ENCODE measurements around the gene GOLGA2.
"Not testable (repeated sequence)": the region's sequence is repeated elsewhere in the genome, so short reads cannot be mapped to it uniquely, and the experiment has no call there.

GOLGA2 gene

DNA sequence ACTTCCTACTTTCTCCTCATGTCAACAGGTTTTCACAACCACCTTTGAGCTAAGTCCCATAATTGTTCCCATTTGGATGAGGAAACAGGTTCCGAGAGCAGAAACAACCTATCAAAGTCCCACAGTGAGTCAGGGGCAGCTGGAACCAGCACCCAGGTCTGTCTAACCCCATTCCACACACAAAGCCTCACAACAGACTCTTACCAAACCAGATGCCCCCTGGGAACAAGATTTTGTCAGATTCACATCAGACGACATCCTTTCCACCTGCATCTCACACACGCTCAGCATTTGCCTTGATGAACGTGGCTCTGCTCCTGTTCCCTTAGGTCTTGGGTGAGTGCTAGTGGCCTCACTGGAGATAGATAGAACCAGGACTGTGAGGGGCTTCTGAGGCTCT, 17.3 kb upstream of the GOLGA2 start:
- peaks cover 0 to 8% of the 10 kb centered on the region in 2 donors for H3K36me3 ChIP-seq (ENCODE audit: control insufficient read depth in 1 of 2, insufficient read depth in 2 of 2, low read length in 2 of 2)

DNA sequence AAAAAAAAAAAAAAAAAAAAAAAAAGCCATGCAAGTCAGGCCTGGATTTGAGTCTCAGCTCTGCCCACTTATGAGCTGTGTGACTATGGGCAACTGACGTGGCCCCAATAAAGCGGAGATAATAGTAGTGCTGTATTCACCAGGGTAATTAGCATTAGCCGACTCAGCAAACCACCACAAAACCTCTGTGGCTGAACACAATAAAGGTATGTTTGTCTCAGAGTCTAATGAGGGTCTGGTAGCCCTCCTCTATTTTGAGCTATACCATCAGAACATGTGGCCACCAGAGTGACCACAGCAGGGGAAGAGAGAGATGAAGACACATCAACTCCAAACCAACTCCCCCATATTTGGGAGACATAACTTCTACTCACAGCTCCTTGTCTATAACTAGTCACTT, 16.2 kb upstream of the GOLGA2 start:
- H3K27me3 ChIP-seq (ENCODE audit: control insufficient read depth in 1 of 2, insufficient read depth in 2 of 2, low read length in 2 of 2) = no peaks in the 10 kb centered on the region
- H3K9ac ChIP-seq (ENCODE audit: low read depth in 1 of 2, low read length in 2 of 2) = no peak overlapping the region
- H3K36me3 ChIP-seq (ENCODE audit: control insufficient read depth in 1 of 2, insufficient read depth in 2 of 2, low read length in 2 of 2) = peaks cover 0 to 9% of the 10 kb centered on the region in 2 donors
- no peak overlapping the region for H3K27ac ChIP-seq (ENCODE audit: low read depth, low read length)
- peaks cover 14 to 15% of the 10 kb centered on the region in 2 donors for H3K4me1 ChIP-seq (ENCODE audit: control insufficient read depth in 1 of 2, insufficient read depth in 2 of 2, low read length in 2 of 2)
- no peak overlapping the region for H3K4me3 ChIP-seq (ENCODE audit: low read depth in 1 of 2, low read length in 2 of 2)
- no peaks in the 10 kb centered on the region for H3K9me3 ChIP-seq (ENCODE audit: control insufficient read depth in 1 of 2, low read length in 2 of 2)

More for the DNA sequence above, 17.3 kb upstream of the GOLGA2 start:
- H3K9ac ChIP-seq (ENCODE audit: low read depth in 1 of 2, low read length in 2 of 2) = no peak overlapping the region
- H3K27me3 ChIP-seq (ENCODE audit: control insufficient read depth in 1 of 2, insufficient read depth in 2 of 2, low read length in 2 of 2) = no peaks in the 10 kb centered on the region
- H3K4me3 ChIP-seq (ENCODE audit: low read depth in 1 of 2, low read length in 2 of 2) = no peak overlapping the region
- H3K9me3 ChIP-seq (ENCODE audit: control insufficient read depth in 1 of 2, low read length in 2 of 2) = no peaks in the 10 kb centered on the region
- peaks cover 21% of the 10 kb centered on the region in 2 donors for H3K4me1 ChIP-seq (ENCODE audit: control insufficient read depth in 1 of 2, insufficient read depth in 2 of 2, low read length in 2 of 2)
- no peak overlapping the region for H3K27ac ChIP-seq (ENCODE audit: low read depth, low read length)

DNA sequence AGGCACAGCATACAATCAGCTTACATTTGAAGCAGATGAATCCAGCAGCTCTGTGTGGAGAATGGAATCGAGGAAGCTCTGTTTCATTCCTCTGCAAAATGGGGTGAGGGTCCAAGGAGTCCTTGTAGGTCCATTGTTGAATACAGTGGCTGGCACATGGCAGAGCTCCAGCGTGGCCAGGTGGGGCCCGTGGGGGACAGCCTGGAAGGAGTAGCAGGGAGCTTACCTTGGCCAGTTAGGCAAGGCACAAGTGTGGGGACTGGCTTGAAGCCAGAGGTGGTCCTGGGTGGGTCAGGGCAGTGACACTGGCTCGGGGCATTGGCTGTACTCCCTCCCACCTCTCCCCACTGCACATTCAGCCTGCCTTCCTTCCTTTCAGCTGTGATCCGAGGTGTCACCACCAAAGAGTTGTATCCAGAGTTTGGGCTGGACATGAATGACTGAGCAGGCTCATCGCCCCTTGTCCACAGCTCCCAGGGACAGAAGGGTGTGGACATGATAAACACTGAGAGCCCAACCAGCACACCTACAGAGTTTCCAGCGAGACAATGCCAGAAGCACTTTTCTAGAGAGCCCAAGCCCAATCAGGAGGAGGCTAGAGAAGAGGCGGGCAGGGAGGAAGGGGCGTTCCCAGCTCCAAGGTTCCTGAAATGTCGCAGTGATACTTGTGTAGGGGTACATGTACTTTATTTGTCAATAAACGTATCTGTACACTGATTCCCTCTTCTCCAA, 12.6 kb upstream of the GOLGA2 start:
- H3K36me3 ChIP-seq (ENCODE audit: control insufficient read depth in 1 of 2, insufficient read depth in 2 of 2, low read length in 2 of 2) = peaks cover 13 to 26% of the 10 kb centered on the region in 2 donors
- no peak overlapping the region for H3K27ac ChIP-seq (ENCODE audit: low read depth, low read length)
- no peaks in the 10 kb centered on the region for H3K9me3 ChIP-seq (ENCODE audit: control insufficient read depth in 1 of 2, low read length in 2 of 2)
- H3K4me3 ChIP-seq (ENCODE audit: low read depth in 1 of 2, low read length in 2 of 2) = no peak overlapping the region
- no peak overlapping the region for H3K9ac ChIP-seq (ENCODE audit: low read depth in 1 of 2, low read length in 2 of 2)
- H3K4me1 ChIP-seq (ENCODE audit: control insufficient read depth in 1 of 2, insufficient read depth in 2 of 2, low read length in 2 of 2) = no peaks in the 10 kb centered on the region
- H3K27me3 ChIP-seq (ENCODE audit: control insufficient read depth in 1 of 2, insufficient read depth in 2 of 2, low read length in 2 of 2) = no peaks in the 10 kb centered on the region

DNA sequence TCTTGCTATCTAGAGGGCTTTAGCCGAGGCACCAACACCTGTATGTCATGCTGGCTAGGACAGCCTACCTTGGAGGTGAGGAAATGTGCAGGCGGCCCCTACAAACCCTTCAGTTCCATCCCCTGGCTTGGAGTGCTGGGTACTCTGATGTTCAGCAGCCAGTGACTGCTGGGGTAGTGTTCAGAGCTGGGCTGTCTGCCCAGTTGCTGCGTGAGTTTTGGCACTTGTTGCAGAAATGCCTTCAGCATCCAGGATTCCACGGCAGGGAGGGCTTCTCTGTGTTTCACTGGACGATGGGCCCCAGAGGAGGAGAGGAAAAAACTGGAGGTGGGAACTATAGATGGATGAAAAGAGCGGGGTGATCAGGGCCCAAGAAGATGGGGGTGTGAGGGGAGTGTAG, 10.6 kb upstream of the GOLGA2 start:
- H3K9me3 ChIP-seq (ENCODE audit: control insufficient read depth in 1 of 2, low read length in 2 of 2) = no peaks in the 10 kb centered on the region
- H3K27ac ChIP-seq (ENCODE audit: low read depth, low read length) = no peak overlapping the region
- H3K27me3 ChIP-seq (ENCODE audit: control insufficient read depth in 1 of 2, insufficient read depth in 2 of 2, low read length in 2 of 2) = no peaks in the 10 kb centered on the region
- H3K4me3 ChIP-seq (ENCODE audit: low read depth in 1 of 2, low read length in 2 of 2) = no peak overlapping the region
- peaks cover 13 to 26% of the 10 kb centered on the region in 2 donors for H3K36me3 ChIP-seq (ENCODE audit: control insufficient read depth in 1 of 2, insufficient read depth in 2 of 2, low read length in 2 of 2)
- H3K4me1 ChIP-seq (ENCODE audit: control insufficient read depth in 1 of 2, insufficient read depth in 2 of 2, low read length in 2 of 2) = no peaks in the 10 kb centered on the region
- no peak overlapping the region for H3K9ac ChIP-seq (ENCODE audit: low read depth in 1 of 2, low read length in 2 of 2)

DNA sequence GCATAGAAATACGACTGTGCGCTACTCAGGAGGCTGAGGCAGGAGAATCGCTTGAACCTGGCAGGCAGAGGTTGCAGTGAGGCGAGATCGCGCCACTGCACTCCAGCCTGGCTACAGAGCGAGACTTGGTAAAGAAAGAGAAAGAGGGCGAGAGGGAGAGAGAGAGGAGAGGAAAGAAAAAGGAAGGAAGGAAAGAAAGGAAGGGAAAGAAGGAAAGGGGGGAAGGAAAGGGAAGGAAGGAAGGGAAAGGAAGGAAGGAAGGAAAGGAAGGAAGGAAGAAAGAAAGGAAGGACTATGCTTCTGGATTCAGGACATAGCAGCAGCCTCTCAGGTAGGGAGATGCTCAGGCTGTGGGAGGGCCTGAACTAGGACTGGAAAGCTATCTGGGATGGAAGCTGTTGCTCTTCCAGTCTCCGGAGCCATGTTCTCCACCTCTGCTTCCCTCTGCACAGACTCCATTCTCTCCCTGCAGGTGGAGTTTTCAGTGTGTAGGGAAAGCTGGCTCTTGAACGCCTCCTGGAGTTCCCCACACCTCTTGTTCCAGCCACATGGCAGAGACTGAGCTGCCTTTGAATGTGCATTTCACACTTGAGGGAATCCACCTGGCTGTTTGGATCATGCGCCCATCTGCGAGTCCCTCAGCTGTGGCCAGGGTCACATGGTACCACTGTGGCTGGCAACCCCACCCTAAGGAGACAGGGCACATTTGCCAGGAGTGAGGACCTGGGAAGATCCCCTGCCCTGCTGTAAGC, 9.4 kb upstream of the GOLGA2 start:
- H3K9me3 ChIP-seq (ENCODE audit: control insufficient read depth in 1 of 2, low read length in 2 of 2) = no peaks in the 10 kb centered on the region

DNA sequence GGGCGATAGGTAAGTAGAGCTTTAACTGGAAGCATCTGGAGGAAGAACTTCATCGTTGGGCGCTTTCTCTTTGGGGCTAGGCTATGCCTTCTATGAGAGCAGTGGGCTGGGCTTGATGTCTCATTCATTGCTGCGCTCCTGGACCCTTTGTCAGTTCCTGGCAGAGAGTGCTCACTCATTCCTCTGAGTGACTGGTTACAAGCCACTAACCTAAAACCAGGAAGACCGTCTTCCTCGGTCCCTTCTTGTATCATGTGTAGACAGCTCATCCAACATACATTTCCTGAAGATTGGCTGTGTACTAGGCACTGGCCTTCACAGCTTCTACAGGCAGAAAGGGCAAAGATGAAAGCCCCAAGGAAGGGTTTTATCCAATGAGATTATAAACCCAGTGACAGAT, 6.7 kb upstream of the GOLGA2 start:
- Histone ChIP-seq H3K27me3 (ENCODE audit: control insufficient read depth in 1 of 2, insufficient read depth in 2 of 2, low read length in 2 of 2) (no peaks in the 10 kb centered on the region), H3K27ac (ENCODE audit: low read depth, low read length) (no peak overlapping the region), H3K9me3 (ENCODE audit: control insufficient read depth in 1 of 2, low read length in 2 of 2) (no peaks in the 10 kb centered on the region), H3K4me1 (ENCODE audit: control insufficient read depth in 1 of 2, insufficient read depth in 2 of 2, low read length in 2 of 2) (no peaks in the 10 kb centered on the region), H3K36me3 (ENCODE audit: control insufficient read depth in 1 of 2, insufficient read depth in 2 of 2, low read length in 2 of 2) (peaks cover 13 to 17% of the 10 kb centered on the region in 2 donors), H3K4me3 (ENCODE audit: low read depth in 1 of 2, low read length in 2 of 2) (no peak overlapping the region), H3K9ac (ENCODE audit: low read depth in 1 of 2, low read length in 2 of 2) (no peak overlapping the region)

More for the DNA sequence above, 9.4 kb upstream of the GOLGA2 start:
- H3K36me3 ChIP-seq (ENCODE audit: control insufficient read depth in 1 of 2, insufficient read depth in 2 of 2, low read length in 2 of 2) = peaks cover 13 to 26% of the 10 kb centered on the region in 2 donors
- H3K27me3 ChIP-seq (ENCODE audit: control insufficient read depth in 1 of 2, insufficient read depth in 2 of 2, low read length in 2 of 2) = no peaks in the 10 kb centered on the region
- no peak overlapping the region for H3K27ac ChIP-seq (ENCODE audit: low read depth, low read length)
- no peak overlapping the region for H3K9ac ChIP-seq (ENCODE audit: low read depth in 1 of 2, low read length in 2 of 2)
- no peak overlapping the region for H3K4me3 ChIP-seq (ENCODE audit: low read depth in 1 of 2, low read length in 2 of 2)
- H3K4me1 ChIP-seq (ENCODE audit: control insufficient read depth in 1 of 2, insufficient read depth in 2 of 2, low read length in 2 of 2) = no peaks in the 10 kb centered on the region

DNA sequence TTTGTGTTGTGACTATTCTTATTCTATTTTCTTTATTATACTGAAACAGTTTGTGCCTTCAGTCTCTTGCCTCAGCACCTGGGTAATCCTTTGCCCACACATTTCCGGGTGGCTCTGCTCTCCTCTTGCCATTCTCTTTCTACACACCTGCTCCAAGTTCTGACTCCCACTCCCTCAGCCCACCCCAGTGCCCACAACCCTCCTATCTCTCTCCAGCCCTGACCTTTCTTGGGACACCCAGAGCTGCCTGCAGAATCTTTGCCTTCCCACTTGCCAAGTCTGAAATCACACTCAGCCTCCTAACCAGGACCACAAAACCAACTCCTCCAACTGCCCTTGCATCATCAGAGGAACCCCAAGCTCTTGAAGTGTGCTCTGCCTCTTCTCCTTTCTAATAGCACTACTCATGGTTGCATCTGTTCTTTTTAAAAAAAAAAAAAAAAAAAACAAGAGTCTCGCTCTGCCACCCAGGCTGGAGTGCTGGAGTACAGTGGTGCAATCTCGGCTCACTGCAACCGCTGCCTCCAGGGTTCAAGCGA, 4.3 kb upstream of the GOLGA2 start:
- Histone ChIP-seq H3K9ac (ENCODE audit: low read depth in 1 of 2, low read length in 2 of 2) (no peak overlapping the region), H3K27ac (ENCODE audit: low read depth, low read length) (no peak overlapping the region), H3K4me1 (ENCODE audit: control insufficient read depth in 1 of 2, insufficient read depth in 2 of 2, low read length in 2 of 2) (peaks cover 7 to 11% of the 10 kb centered on the region in 2 donors), H3K4me3 (ENCODE audit: low read depth in 1 of 2, low read length in 2 of 2) (no peak overlapping the region), H3K27me3 (ENCODE audit: control insufficient read depth in 1 of 2, insufficient read depth in 2 of 2, low read length in 2 of 2) (no peaks in the 10 kb centered on the region), H3K9me3 (ENCODE audit: control insufficient read depth in 1 of 2, low read length in 2 of 2) (no peaks in the 10 kb centered on the region), H3K36me3 (ENCODE audit: control insufficient read depth in 1 of 2, insufficient read depth in 2 of 2, low read length in 2 of 2) (peaks cover 0 to 4% of the 10 kb centered on the region in 2 donors)

DNA sequence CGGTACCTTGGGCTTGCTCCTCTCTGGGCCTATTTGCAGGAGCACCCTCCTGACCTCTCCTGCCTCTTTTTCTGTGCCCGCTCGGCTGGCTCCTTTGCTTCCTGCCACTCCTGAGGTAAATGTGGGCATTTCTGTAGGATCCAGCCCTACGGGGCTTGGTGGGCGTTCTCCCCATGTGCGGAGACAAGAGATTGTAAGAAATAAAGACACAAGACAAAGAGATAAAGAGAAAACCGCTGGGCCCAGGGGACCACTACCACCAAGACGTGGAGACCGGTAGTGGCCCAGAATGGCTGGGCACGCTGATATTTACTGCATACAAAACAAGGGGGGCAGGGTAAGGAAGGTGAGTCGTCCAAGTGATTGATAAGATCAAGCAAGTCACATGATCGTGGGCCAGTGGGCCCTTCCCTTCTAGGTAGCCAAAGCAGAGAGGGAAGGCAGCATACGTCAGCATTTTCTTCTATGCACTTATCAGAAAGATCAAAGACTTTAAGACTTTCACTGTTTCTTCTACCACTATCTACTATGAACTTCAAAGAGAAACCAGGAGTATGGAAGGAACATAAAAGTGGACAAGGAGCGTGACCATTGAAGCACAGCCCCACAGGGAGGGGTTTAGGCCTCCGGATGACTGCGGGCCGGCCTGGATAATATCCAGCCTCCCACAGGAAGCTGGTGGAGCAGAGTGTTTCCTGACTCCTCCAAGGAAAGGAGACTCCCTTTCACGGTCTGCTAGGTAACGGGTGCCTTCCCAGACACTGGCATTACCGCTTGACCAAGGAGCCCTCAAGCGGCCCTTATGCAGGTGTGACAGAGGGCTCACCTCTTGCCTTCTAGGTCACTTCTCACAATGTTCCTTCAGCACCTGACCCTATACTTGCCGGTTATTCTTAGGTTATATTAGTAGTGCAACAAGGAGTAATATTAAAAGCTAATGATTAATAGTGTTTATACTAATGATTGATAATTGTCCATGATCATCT, 3.6 kb upstream of the GOLGA2 start:
- not testable (repeated sequence) for H3K9ac ChIP-seq (ENCODE audit: low read depth in 1 of 2, low read length in 2 of 2); H3K27me3 ChIP-seq (ENCODE audit: control insufficient read depth in 1 of 2, insufficient read depth in 2 of 2, low read length in 2 of 2); H3K4me3 ChIP-seq (ENCODE audit: low read depth in 1 of 2, low read length in 2 of 2); H3K9me3 ChIP-seq (ENCODE audit: control insufficient read depth in 1 of 2, low read length in 2 of 2); H3K36me3 ChIP-seq (ENCODE audit: control insufficient read depth in 1 of 2, insufficient read depth in 2 of 2, low read length in 2 of 2); H3K27ac ChIP-seq (ENCODE audit: low read depth, low read length)
- peaks cover 9 to 18% of the 10 kb centered on the region in 2 donors for H3K4me1 ChIP-seq (ENCODE audit: control insufficient read depth in 1 of 2, insufficient read depth in 2 of 2, low read length in 2 of 2)

DNA sequence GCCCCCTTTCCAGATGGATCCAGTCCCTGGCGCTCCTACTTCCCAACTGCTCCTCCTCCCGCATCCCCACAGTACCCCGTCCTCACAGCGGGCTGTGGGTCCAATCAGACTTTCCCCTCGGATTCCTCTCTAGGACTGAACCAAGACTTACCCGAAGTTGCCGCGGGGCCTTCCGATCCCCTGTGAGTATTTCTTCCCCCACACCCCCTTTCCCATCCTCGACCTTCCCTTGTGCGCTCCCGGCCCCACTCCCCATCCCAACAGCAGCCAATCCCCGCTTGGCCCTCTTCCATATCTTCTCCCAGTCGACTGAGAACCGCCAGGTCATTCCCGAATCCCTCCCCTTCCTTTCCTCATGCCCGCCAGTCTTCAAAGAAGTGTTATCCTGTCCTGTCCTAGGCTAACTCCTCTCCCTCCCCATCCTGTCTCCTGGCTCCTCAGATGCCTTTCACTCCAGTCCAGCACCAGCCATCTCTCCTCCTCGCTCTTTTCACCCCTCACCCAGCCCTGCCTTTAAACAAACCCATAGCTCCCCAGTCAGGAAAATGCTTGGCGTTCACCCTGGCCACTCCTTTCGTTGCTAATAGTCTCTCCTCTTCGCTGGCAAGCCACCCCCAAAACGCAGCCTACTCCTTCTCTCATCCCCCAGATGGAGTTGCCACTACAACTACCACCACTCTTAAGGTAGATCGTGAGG, 915 bp upstream of the GOLGA2 start:
- Histone ChIP-seq H3K27me3 (ENCODE audit: control insufficient read depth in 1 of 2, insufficient read depth in 2 of 2, low read length in 2 of 2) (no peaks in the 10 kb centered on the region), H3K27ac (ENCODE audit: low read depth, low read length) (peak overlapping the region; percentile 74), H3K9me3 (ENCODE audit: control insufficient read depth in 1 of 2, low read length in 2 of 2) (no peaks in the 10 kb centered on the region), H3K36me3 (ENCODE audit: control insufficient read depth in 1 of 2, insufficient read depth in 2 of 2, low read length in 2 of 2) (peaks cover 0 to 15% of the 10 kb centered on the region in 2 donors), H3K4me1 (ENCODE audit: control insufficient read depth in 1 of 2, insufficient read depth in 2 of 2, low read length in 2 of 2) (peaks cover 16 to 20% of the 10 kb centered on the region in 2 donors), H3K4me3 (ENCODE audit: low read depth in 1 of 2, low read length in 2 of 2) (peak overlapping the region; percentile 88 to 97), H3K9ac (ENCODE audit: low read depth in 1 of 2, low read length in 2 of 2) (peak overlapping the region; percentile 93 to 97)
